NCI-H2107 treated with DMSO at 0.1 percent for 48 hours (cell line): ENCODE data around the gene DCLRE1C.
"Not testable (repeated sequence)": the region's sequence is repeated elsewhere in the genome, so short reads cannot be mapped to it uniquely, and the experiment has no call there.

ENCODE experiments used
- DNase-seq: peaks from one replicate; lab custom pipeline; 2025; ENCODE audit not compliant: unreplicated experiment; lab: John Stamatoyannopoulos, UW

Gene DCLRE1C

GRCh38 chr10:14945108-14945507, 8.8 kb downstream of the DCLRE1C start:
- DNase-seq = no peak

GRCh38 chr10:14942950-14943338, 11.0 kb downstream of the DCLRE1C start:
- not testable (repeated sequence) for DNase-seq

- not testable (repeated sequence) for DNase-seq
Observed at GRCh38 chr10:14942147-14942949, 11.5 kb downstream of the DCLRE1C start.

GRCh38 chr10:14938971-14939370, 14.9 kb downstream of the DCLRE1C start:
- DNase-seq = not testable (repeated sequence)

GRCh38 chr10:14936584-14936983, 17.3 kb downstream of the DCLRE1C start:
- no peak for DNase-seq

- no peak for DNase-seq
Observed at GRCh38 chr10:14930610-14931009, 23.3 kb downstream of the DCLRE1C start.

GRCh38 chr10:14926722-14927416, 27.0 kb downstream of the DCLRE1C start:
- DNase-seq = no peak

- no peak for DNase-seq
Observed at GRCh38 chr10:14926061-14926470, 27.8 kb downstream of the DCLRE1C start.

GRCh38 chr10:14925268-14925667, 28.6 kb downstream of the DCLRE1C start:
- DNase-seq = no peak

- no peak for DNase-seq
Observed at GRCh38 chr10:14924013-14924412, 29.9 kb downstream of the DCLRE1C start.

GRCh38 chr10:14918964-14919363, 34.9 kb downstream of the DCLRE1C start:
- DNase-seq = no peak

- DNase-seq = no peak
Observed at GRCh38 chr10:14917827-14918226, 36.1 kb downstream of the DCLRE1C start.

GRCh38 chr10:14916600-14916999, 37.3 kb downstream of the DCLRE1C start:
- DNase-seq = no peak

GRCh38 chr10:14911801-14912200, 42.1 kb downstream of the DCLRE1C start:
- no peak for DNase-seq

GRCh38 chr10:14910953-14911352, 42.9 kb downstream of the DCLRE1C start:
- DNase-seq = no peak

- DNase-seq = no peak
Observed at GRCh38 chr10:14909101-14909500, 44.8 kb downstream of the DCLRE1C start.

- DNase-seq = not testable (repeated sequence)
Observed at GRCh38 chr10:14907591-14907990, 46.3 kb downstream of the DCLRE1C start.

- no peak for DNase-seq
Observed at GRCh38 chr10:14906765-14907164, 47.1 kb downstream of the DCLRE1C start.

- no peak for DNase-seq
Observed at GRCh38 chr10:14905890-14906289, 48.0 kb downstream of the DCLRE1C start.

GRCh38 chr10:14904864-14905263, 49.0 kb downstream of the DCLRE1C start:
- no peak for DNase-seq

GRCh38 chr10:14904316-14904732, 49.6 kb downstream of the DCLRE1C start:
- peak; percentile 5 for DNase-seq

- no peak for DNase-seq
Observed at GRCh38 chr10:14891151-14891550, 62.7 kb downstream of the DCLRE1C start.
